Liver (tissue), 3 donors: ENCODE results near the gene ABCA13.

Source experiments
- SP1 ChIP-seq: IDR thresholded peaks from 2 replicates; pipeline ENCODE4 v1.6.1; 2018; ENCODE audit warnings: antibody characterized with exemption, mild to moderate bottlenecking
- YY1 ChIP-seq: IDR thresholded peaks from 2 replicates; pipeline ENCODE4 v1.6.1; 2016; ENCODE audit warnings: antibody characterized with exemption, mild to moderate bottlenecking
- TF ChIP-seq, protein P1 (sequence below): fragments of 150-350 bp; IDR thresholded peaks from 2 replicates; pipeline ENCODE4 v1.5.1; 2017; ENCODE audit warnings: improper control_type of control experiment, low read depth, low read length; ENCODE audit not compliant: missing input control
- donor health status: healthy.
- donor health status: healthy.

DNA sequence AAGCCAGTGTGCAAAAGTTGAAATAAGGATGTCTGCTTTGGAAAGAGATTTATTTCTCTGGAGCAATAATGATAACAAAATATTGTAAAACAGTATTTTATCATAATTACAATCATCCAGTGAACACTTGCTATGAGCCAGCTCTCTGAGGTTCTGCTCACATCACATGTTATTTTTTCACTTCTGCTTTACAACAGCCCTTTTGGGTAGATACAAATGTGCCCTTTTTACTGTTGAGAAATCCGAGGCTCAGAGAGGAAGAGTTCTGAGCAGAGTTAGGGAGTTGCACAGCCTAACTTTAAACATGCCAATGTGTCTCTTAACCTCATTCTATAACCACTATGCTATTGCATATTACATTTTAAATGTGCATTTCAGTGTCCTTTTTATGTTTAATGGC lies 520.5 kb downstream of the ABCA13 start:
- TF ChIP-seq SP1: no peak
- TF ChIP-seq, protein P1, sequence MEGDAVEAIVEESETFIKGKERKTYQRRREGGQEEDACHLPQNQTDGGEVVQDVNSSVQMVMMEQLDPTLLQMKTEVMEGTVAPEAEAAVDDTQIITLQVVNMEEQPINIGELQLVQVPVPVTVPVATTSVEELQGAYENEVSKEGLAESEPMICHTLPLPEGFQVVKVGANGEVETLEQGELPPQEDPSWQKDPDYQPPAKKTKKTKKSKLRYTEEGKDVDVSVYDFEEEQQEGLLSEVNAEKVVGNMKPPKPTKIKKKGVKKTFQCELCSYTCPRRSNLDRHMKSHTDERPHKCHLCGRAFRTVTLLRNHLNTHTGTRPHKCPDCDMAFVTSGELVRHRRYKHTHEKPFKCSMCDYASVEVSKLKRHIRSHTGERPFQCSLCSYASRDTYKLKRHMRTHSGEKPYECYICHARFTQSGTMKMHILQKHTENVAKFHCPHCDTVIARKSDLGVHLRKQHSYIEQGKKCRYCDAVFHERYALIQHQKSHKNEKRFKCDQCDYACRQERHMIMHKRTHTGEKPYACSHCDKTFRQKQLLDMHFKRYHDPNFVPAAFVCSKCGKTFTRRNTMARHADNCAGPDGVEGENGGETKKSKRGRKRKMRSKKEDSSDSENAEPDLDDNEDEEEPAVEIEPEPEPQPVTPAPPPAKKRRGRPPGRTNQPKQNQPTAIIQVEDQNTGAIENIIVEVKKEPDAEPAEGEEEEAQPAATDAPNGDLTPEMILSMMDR: no peak
- no peak for TF ChIP-seq YY1
